Neural cell (in vitro differentiated cells): Measurements from ENCODE around the gene UFSP2. TPM values are rescaled to one million over a fixed set of nuclear protein-coding genes. Genes with fewer than 3 reads are reported as not detected.

Experiments used
- H2AFZ ChIP-seq: fragments of 200-600, 300-800 bp; sonication (generic), shearing (Covaris generic); 2 replicates; pipeline ENCODE4 v1.6.0; 2014; ENCODE audit warnings: low read depth, mild to moderate bottlenecking, antibody characterized with exemption, low read length, moderate library complexity
- H3F3A ChIP-seq: fragments of 200-600 bp; shearing (Covaris generic); 2 replicates; pipeline ENCODE4 v1.6.1; 2016; ENCODE audit warnings: mild to moderate bottlenecking, moderate library complexity, mixed read lengths, antibody characterized with exemption, low read length; ENCODE audit not compliant: insufficient read depth, poor library complexity, severe bottlenecking
- H3K27ac ChIP-seq: fragments of 200-600, 300-800 bp; sonication (generic), shearing (Covaris generic); 2 replicates; pipeline ENCODE4 v1.5.1; 2014; ENCODE audit warnings: mild to moderate bottlenecking, low read length, moderate library complexity
- H3K27me3 ChIP-seq: fragments of 300-800, 200-600 bp; sonication (generic), shearing (Covaris generic); 2 replicates; pipeline ENCODE4 v1.6.0; 2014; ENCODE audit warnings: mild to moderate bottlenecking, low read depth, low read length, moderate library complexity; ENCODE audit not compliant: insufficient read depth
- H3K36me3 ChIP-seq: fragments of 300-800, 200-600 bp; sonication (generic), shearing (Covaris generic); 2 replicates; pipeline ENCODE4 v1.5.1; 2014; ENCODE audit warnings: mild to moderate bottlenecking, antibody characterized with exemption, low read length, moderate library complexity; ENCODE audit not compliant: insufficient read depth
- H3K4me2 ChIP-seq: fragments of 300-800, 200-600 bp; sonication (generic), shearing (Covaris generic); 2 replicates; pipeline ENCODE4 v1.6.0; 2014; ENCODE audit warnings: mild to moderate bottlenecking, low read length
- H3K4me3 ChIP-seq: fragments of 300-800, 200-600 bp; sonication (generic), shearing (Covaris generic); 2 replicates; pipeline ENCODE4 v1.5.1; 2014; ENCODE audit warnings: mild to moderate bottlenecking, low read length, moderate library complexity
- H3K79me2 ChIP-seq: fragments of 200-600 bp; shearing (Covaris generic); replicated peaks from 2 replicates; pipeline ENCODE4 v1.6.0; 2014; ENCODE audit warnings: mild to moderate bottlenecking, low read length, moderate library complexity; ENCODE audit not compliant: insufficient read depth
- H3K9ac ChIP-seq: fragments of 300-800, 200-600 bp; sonication (generic), shearing (Covaris generic); 2 replicates; pipeline ENCODE4 v1.6.1; 2016; ENCODE audit warnings: mild to moderate bottlenecking, low read length, mixed read lengths
- H3K9me2 ChIP-seq: fragments of 200-600 bp; shearing (Covaris generic); 2 replicates; pipeline ENCODE4 v1.6.1; 2016; ENCODE audit warnings: mild to moderate bottlenecking, low read length, mixed read lengths; ENCODE audit not compliant: insufficient read depth
- H3K9me3 ChIP-seq: fragments of 200-600, 300-800 bp; sonication (generic), shearing (Covaris generic); 2 replicates; pipeline ENCODE4 v1.6.1; 2016; ENCODE audit warnings: mild to moderate bottlenecking, mixed run types, low read length, moderate library complexity, mixed read lengths
- H4K20me1 ChIP-seq: fragments of 200-600 bp; shearing (Covaris generic); 2 replicates; pipeline ENCODE4 v1.6.1; 2016; ENCODE audit warnings: mild to moderate bottlenecking, mixed run types; ENCODE audit not compliant: insufficient read depth
- EP300 ChIP-seq: fragments of 450-650 bp; conservative IDR thresholded peaks from 2 replicates; pipeline ENCODE4 v1.6.1; 2014; ENCODE audit warnings: antibody characterized with exemption, mild to moderate bottlenecking, moderate library complexity; ENCODE audit not compliant: poor library complexity, severe bottlenecking
- EZH2 ChIP-seq: fragments of 200-600, 300-800 bp; shearing (Covaris generic), sonication (generic); IDR thresholded peaks from 2 replicates; pipeline ENCODE4 v1.6.1; 2014; ENCODE audit warnings: antibody characterized with exemption, low read length, borderline replicate concordance, mild to moderate bottlenecking; ENCODE audit not compliant: insufficient read depth, poor library complexity, severe bottlenecking
- MXI1 ChIP-seq: fragments of 450-650 bp; conservative IDR thresholded peaks from 2 replicates; pipeline ENCODE4 v1.6.1; 2014; ENCODE audit warnings: antibody characterized with exemption, mild to moderate bottlenecking; ENCODE audit not compliant: poor library complexity, severe bottlenecking
- POLR2AphosphoS5 ChIP-seq: IDR thresholded peaks from 2 replicates; pipeline ENCODE4 v1.6.1; 2012
- RAD21 ChIP-seq: fragments of 450-650 bp; conservative IDR thresholded peaks from 2 replicates; pipeline ENCODE4 v1.6.1; 2014; ENCODE audit warnings: antibody characterized with exemption, mild to moderate bottlenecking, moderate library complexity
- SMC3 ChIP-seq: fragments of 450-650 bp; conservative IDR thresholded peaks from 2 replicates; pipeline ENCODE4 v1.6.1; 2014; ENCODE audit warnings: antibody characterized with exemption, mild to moderate bottlenecking, moderate library complexity; ENCODE audit not compliant: poor library complexity
- TAF1 ChIP-seq: IDR thresholded peaks from 2 replicates; pipeline ENCODE4 v1.6.1; 2012; ENCODE audit warnings: low read depth
- polyA plus RNA-seq: library from polyadenylated mRNA; depleted of rRNA; stranded (reverse); fragments of >200 nt; gene quantifications from 2 replicates; pipeline ENCODE4 v1.2.3, GENCODE V29; 2014
- TF ChIP-seq, protein P1 (sequence below): fragments of 450-650 bp; IDR thresholded peaks from 2 replicates; pipeline ENCODE4 v1.5.1; 2014; ENCODE audit warnings: antibody characterized with exemption, mild to moderate bottlenecking, moderate library complexity; ENCODE audit not compliant: poor library complexity, severe bottlenecking
- TF ChIP-seq, protein P2 (sequence below): IDR thresholded peaks from 2 replicates; pipeline ENCODE4 v1.6.1; 2012; ENCODE audit warnings: borderline replicate concordance

The UFSP2 gene
- polyA plus RNA-seq, 1 donor from 2014 or later, result 38.9 TPM

DNA sequence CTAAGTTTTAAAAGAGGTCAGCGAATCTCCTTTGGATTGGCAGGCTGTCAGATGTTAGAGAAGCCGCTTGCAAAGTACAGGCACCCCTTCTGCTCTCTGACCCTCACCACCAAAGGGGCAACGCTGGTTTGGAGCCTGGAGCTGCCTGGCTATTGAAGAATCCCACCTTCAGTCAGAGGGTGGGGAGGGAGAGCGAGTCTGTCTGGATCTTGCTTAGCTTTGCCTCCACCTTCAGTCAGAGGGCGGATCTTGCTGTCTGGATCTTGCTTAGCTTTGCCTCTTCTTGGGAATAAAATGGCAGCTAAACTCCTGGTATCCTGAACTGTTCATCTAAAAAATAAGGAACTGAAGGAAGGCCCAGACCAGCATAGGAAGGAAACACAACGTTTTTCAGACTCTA is 38.4 kb upstream of the UFSP2 start:
- Histone ChIP-seq H3K9ac (no peak overlapping the region), H3K9me3 (no peaks in the 10 kb centered on the region), H3K27me3 (no peaks in the 10 kb centered on the region), H4K20me1 (no peaks in the 10 kb centered on the region), H3K36me3 (no peaks in the 10 kb centered on the region), H3K27ac (no peak overlapping the region), H3F3A (no peaks in the 10 kb centered on the region), H2AFZ (no peak overlapping the region), H3K79me2 (no peaks in the 10 kb centered on the region), H3K4me2 (no peak overlapping the region), H3K9me2 (no peaks in the 10 kb centered on the region), H3K4me3 (no peak overlapping the region)
- TF ChIP-seq, protein P1, sequence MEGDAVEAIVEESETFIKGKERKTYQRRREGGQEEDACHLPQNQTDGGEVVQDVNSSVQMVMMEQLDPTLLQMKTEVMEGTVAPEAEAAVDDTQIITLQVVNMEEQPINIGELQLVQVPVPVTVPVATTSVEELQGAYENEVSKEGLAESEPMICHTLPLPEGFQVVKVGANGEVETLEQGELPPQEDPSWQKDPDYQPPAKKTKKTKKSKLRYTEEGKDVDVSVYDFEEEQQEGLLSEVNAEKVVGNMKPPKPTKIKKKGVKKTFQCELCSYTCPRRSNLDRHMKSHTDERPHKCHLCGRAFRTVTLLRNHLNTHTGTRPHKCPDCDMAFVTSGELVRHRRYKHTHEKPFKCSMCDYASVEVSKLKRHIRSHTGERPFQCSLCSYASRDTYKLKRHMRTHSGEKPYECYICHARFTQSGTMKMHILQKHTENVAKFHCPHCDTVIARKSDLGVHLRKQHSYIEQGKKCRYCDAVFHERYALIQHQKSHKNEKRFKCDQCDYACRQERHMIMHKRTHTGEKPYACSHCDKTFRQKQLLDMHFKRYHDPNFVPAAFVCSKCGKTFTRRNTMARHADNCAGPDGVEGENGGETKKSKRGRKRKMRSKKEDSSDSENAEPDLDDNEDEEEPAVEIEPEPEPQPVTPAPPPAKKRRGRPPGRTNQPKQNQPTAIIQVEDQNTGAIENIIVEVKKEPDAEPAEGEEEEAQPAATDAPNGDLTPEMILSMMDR, result no peak
- TF ChIP-seq EZH2 (no peak), POLR2AphosphoS5 (no peak), MXI1 (no peak), TAF1 (no peak), EP300 (no peak), SMC3 (no peak), RAD21 (no peak)
- TF ChIP-seq, protein P2, sequence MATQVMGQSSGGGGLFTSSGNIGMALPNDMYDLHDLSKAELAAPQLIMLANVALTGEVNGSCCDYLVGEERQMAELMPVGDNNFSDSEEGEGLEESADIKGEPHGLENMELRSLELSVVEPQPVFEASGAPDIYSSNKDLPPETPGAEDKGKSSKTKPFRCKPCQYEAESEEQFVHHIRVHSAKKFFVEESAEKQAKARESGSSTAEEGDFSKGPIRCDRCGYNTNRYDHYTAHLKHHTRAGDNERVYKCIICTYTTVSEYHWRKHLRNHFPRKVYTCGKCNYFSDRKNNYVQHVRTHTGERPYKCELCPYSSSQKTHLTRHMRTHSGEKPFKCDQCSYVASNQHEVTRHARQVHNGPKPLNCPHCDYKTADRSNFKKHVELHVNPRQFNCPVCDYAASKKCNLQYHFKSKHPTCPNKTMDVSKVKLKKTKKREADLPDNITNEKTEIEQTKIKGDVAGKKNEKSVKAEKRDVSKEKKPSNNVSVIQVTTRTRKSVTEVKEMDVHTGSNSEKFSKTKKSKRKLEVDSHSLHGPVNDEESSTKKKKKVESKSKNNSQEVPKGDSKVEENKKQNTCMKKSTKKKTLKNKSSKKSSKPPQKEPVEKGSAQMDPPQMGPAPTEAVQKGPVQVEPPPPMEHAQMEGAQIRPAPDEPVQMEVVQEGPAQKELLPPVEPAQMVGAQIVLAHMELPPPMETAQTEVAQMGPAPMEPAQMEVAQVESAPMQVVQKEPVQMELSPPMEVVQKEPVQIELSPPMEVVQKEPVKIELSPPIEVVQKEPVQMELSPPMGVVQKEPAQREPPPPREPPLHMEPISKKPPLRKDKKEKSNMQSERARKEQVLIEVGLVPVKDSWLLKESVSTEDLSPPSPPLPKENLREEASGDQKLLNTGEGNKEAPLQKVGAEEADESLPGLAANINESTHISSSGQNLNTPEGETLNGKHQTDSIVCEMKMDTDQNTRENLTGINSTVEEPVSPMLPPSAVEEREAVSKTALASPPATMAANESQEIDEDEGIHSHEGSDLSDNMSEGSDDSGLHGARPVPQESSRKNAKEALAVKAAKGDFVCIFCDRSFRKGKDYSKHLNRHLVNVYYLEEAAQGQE, result no peak

DNA sequence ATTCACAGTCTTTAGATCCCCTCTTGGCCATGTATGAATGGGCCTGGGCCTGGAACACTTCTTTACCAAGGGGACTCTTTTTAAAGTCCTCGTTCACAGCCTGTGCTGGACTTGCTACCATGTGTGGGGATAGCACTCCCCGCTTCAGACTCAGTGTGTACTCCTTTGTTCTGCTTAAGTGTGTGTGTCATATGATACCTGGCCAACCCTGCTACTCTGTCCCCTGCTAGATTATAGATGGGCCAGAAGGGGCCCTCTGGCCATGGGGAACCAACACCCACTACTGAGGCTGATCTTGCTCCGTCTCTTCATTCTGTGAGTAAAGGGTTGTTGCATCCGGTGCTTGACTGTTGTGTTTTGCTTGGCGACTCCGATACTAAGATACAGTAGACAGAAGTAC is 37.8 kb upstream of the UFSP2 start:
- Histone ChIP-seq H3K9ac (no peak overlapping the region), H3F3A (no peaks in the 10 kb centered on the region), H3K27me3 (no peaks in the 10 kb centered on the region), H3K79me2 (no peaks in the 10 kb centered on the region), H3K36me3 (no peaks in the 10 kb centered on the region), H3K4me2 (no peak overlapping the region), H3K9me2 (no peaks in the 10 kb centered on the region), H3K27ac (no peak overlapping the region), H3K4me3 (no peak overlapping the region), H2AFZ (no peak overlapping the region), H3K9me3 (no peaks in the 10 kb centered on the region), H4K20me1 (no peaks in the 10 kb centered on the region)
- no peak for TF ChIP-seq POLR2AphosphoS5
- TF ChIP-seq SMC3, result no peak
- no peak for TF ChIP-seq RAD21
- no peak for TF ChIP-seq EP300
- no peak for TF ChIP-seq EZH2
- no peak for TF ChIP-seq MXI1
- TF ChIP-seq TAF1, result no peak
- TF ChIP-seq, protein P1, result no peak
